AG09309 (cell line): ENCODE results near the gene KRTAP6-1.

Experiments used
- DNase-seq: peaks from one replicate; pipeline ENCODE4 v3.0.0-alpha.2; 2010; ENCODE audit warnings: low read depth
- H3K4me3 ChIP-seq: 2 replicates; pipeline ENCODE4 v1.5.1; 2011; ENCODE audit warnings: mild to moderate bottlenecking, low read depth, low read length, moderate library complexity; ENCODE audit not compliant: control insufficient read depth
- TF ChIP-seq, protein P1 (sequence below): IDR thresholded peaks from 2 replicates; pipeline ENCODE4 v1.5.1; 2011; ENCODE audit warnings: mild to moderate bottlenecking, low read depth, low read length, inconsistent platforms; ENCODE audit not compliant: insufficient read depth, control insufficient read depth; ENCODE audit errors: missing control alignments

KRTAP6-1 gene

GRCh38 chr21:30590297-30590696, 23.4 kb downstream of the KRTAP6-1 start, which contains the start of gene KRTAP22-2:
TSS of gene KRTAP22-2 (minus strand) at chr21:30590397.
- TF ChIP-seq, protein P1, sequence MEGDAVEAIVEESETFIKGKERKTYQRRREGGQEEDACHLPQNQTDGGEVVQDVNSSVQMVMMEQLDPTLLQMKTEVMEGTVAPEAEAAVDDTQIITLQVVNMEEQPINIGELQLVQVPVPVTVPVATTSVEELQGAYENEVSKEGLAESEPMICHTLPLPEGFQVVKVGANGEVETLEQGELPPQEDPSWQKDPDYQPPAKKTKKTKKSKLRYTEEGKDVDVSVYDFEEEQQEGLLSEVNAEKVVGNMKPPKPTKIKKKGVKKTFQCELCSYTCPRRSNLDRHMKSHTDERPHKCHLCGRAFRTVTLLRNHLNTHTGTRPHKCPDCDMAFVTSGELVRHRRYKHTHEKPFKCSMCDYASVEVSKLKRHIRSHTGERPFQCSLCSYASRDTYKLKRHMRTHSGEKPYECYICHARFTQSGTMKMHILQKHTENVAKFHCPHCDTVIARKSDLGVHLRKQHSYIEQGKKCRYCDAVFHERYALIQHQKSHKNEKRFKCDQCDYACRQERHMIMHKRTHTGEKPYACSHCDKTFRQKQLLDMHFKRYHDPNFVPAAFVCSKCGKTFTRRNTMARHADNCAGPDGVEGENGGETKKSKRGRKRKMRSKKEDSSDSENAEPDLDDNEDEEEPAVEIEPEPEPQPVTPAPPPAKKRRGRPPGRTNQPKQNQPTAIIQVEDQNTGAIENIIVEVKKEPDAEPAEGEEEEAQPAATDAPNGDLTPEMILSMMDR, result no peak
- no peak within 1 kb of the TSS for H3K4me3 ChIP-seq
- DNase-seq, result no peak

- no peak overlapping the region for H3K4me3 ChIP-seq
- no peak for DNase-seq
- TF ChIP-seq, protein P1, result no peak
Observed at GRCh38 chr21:30582870-30583269, 30.9 kb downstream of the KRTAP6-1 start.

DNA sequence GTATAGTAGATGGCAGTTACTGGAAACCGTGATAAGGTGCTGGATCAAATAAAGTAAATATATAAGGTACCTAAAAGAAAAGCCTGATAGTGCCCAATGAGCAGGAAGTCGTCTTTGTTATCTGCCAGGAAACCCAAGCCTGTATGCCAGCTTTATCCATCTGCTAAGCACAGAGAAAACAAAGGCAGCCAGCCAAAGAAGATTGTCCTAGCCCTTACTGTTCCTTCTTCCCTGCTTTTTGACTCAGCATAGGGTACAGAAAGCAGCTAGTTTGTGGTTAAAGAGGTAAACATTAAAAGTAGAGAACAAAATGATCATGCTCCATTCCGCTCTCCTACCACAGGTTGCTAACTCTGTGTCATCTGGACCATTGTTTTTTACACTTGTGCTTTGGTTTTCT, 33.6 kb downstream of the KRTAP6-1 start:
- TF ChIP-seq, protein P1, result no peak
- H3K4me3 ChIP-seq, result no peak overlapping the region
- no peak for DNase-seq

- TF ChIP-seq, protein P1, result no peak
- no peak for DNase-seq
- H3K4me3 ChIP-seq, result no peak overlapping the region
Observed at GRCh38 chr21:30579346-30579745, 34.4 kb downstream of the KRTAP6-1 start.

GRCh38 chr21:30577766-30578165, 36.0 kb downstream of the KRTAP6-1 start:
- DNase-seq, result no peak
- TF ChIP-seq, protein P1, result no peak
- no peak overlapping the region for H3K4me3 ChIP-seq

DNA sequence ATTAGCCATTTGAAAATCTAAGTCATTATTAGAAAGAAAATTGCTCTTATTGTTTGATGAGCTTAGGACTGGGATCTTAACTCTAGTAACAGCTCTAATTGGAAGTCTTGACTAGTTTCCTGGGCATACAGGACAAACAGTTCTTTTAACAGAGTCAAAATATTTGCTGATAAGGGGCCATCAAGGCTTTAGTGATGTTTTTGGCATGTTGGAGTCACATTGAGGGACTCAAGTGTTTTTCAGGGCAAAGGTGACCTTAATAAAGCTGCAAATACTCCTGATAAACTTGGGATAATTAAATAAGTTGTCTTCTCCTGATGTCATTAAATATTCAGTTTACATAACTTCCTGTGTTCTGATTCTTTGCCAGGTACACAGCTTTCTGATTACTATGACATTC, 46.1 kb downstream of the KRTAP6-1 start:
- H3K4me3 ChIP-seq, result no peak overlapping the region
- DNase-seq, result no peak
- TF ChIP-seq, protein P1, result no peak

DNA sequence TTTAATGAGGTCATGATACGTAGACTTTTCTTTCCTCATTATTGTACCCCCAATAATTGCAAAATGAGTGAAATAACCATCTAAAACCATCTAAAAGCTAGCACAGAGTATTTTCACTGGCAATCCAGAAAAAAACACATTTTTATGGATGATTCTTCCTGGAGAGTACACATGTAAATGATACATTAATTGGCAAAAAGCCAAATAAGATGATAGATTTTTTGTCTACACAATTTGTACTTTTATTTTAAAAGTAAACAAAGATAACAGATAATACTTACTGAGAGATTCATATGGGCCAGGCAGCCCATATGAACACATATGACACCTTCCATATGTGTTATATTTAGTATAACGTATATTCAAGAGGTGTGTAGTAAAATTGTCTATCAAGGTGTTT, 50.1 kb downstream of the KRTAP6-1 start:
- no peak for DNase-seq
- TF ChIP-seq, protein P1, result no peak

More for the DNA sequence above, 50.1 kb downstream of the KRTAP6-1 start:
- H3K4me3 ChIP-seq, result no peak overlapping the region
